Middle frontal gyrus (tissue), 1 donor: ENCODE data around the gene MSRB1.
"Not testable (repeated sequence)": the region's sequence is repeated elsewhere in the genome, so short reads cannot be mapped to it uniquely, and the experiment has no call there.

Source experiments
- DNase-seq: peaks from one replicate; pipeline ENCODE4 v3.0.0-alpha.2; 2015; ENCODE audit warnings: low spot score; ENCODE audit errors: extremely low spot score

MSRB1 gene

GRCh38 chr16:1962161-1963153 lies 19.5 kb upstream of the MSRB1 start:
- DNase-seq: not testable (repeated sequence)

- DNase-seq: no peak
These were observed 18.7 kb upstream of the MSRB1 start for GRCh38 chr16:1961651-1962067.

GRCh38 chr16:1960665-1961630 lies 17.9 kb upstream of the MSRB1 start:
- no peak for DNase-seq

DNA sequence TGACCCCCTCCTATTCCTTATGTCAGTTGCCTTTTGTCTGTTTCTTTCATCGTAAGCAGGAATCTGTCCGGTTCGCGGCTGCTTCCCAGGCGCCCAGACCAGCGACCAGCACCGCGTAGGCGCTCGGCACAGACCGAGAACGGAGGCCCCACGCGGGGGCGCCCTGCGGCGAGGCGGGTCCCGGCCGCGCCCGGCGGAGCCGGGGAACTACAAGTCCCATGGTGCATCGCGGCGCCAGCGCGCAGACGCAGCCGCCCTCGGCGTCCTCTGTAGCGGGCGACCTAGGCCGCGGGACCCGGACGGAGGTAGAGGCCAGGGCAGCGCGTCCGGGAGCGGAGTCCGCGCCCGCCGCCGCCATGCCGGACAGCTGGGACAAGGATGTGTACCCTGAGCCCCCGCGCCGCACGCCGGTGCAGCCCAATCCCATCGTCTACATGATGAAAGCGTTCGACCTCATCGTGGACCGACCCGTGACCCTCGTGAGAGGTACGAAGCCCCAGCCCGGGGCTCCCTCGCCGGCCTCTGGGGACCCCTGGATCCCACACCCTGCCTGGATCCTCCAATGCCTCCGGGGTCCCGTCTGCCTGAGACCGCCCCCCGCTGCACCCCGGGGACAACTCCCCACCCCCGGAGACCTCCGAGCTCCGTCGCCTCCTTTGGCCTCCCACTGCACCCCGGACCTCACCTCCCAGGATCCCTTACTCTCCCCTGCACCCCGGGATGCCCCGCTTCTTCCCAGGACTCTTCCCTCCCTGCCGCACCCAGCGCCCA lies 16.5 kb upstream of the MSRB1 start, which contains the start of gene NDUFB10:
Gene NDUFB10, plus strand, starts transcription at position 270 of the 771 bp plus-strand sequence. Its CDS starts 87 bp downstream, at position 357.
- DNase-seq: peak; percentile 87

DNA sequence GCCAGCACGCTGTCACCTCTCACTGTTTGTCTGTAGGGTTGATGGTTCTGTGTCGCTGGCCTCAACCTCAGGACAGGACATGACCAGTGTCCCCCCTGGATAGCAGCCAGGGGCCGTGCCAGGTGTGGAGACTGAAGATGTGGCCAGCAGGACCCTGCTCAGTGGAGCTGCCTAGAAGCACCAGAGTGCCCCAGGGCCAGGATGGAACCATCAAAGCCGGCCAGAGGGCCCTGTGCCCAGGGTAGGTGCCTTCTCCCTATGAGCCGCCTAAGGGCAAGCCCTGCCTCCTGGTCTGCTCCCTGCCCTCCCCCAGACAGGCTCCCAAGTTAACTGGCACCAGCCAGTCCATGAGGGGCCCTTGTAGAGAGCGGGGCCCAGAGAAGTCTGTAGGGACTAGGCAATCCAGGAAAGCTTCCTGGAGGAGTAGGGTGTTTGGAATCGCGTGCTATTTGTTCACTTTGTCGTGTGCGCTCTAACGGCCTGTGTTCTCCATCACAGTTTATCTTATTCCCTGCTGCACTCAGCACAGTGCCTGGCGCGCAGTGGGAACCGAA lies 15.8 kb upstream of the MSRB1 start:
- DNase-seq: no peak

GRCh38 chr16:1958143-1958491 lies 15.1 kb upstream of the MSRB1 start:
- not testable (repeated sequence) for DNase-seq

GRCh38 chr16:1957434-1958142 lies 14.6 kb upstream of the MSRB1 start:
- DNase-seq: not testable (repeated sequence)

- DNase-seq: no peak
These were observed 10.7 kb upstream of the MSRB1 start for GRCh38 chr16:1953734-1954133.

DNA sequence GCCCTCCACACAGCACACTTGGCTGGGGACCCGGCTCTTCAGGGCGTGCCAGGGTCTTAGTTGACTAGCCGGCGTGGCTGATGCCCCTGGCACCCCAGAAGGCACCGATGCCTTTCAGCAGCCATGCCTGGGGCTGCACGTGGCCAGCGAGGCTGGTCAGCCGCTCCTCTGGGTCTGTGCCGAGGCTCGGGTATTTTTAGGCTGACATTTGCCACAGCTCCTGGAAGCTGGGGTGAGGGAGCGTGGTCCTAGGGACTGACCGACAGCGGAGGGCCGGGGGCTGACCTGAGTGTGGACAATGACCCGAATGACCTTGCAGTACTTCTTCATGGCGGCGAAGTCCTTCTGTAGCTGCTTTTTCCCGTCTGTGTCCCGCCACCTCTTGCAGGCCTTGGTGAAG lies 7.6 kb upstream of the MSRB1 start:
- DNase-seq: no peak

DNA sequence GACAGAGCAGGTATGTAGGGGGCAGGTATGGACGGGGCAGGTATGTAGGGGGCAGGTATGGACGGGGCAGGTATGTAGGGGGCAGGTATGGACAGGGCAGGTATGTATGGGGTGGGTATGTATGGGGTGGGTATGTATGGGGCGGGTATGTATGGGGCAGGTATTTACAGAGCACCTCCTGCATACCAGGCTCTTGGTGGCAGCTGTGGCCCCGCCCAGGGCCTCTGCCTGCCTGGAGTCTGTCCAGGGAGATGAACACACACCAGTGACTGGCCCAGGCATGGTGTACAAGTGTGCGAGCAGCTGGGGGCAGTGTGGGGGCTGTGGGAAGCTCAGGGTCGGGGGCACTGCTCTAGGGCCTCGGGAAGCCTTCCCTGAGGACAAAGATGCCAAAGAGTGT lies 7.0 kb upstream of the MSRB1 start:
- DNase-seq: no peak

DNA sequence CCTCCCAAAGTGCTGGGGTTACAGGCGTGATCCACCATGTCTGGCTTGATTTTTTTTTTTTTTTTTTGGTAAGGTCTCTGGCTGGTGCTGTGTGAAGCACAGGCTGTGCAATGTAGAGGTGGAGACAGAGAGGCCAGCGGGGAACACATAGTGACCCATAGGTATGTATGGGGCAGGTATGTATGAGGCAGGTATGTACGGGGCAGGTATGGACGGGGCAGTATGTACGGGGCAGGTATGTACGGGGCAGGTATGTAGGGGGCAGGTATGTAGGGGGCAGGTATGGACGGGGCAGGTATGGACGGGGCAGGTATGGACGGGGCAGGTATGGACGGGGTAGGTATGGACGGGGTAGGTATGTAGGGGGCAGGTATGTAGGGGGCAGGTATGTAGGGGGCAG lies 6.5 kb upstream of the MSRB1 start:
- DNase-seq: no peak

- no peak for DNase-seq
These were observed 4.3 kb upstream of the MSRB1 start for GRCh38 chr16:1947369-1947670.

- no peak for DNase-seq
These were observed 3.7 kb upstream of the MSRB1 start for GRCh38 chr16:1946495-1947368.

DNA sequence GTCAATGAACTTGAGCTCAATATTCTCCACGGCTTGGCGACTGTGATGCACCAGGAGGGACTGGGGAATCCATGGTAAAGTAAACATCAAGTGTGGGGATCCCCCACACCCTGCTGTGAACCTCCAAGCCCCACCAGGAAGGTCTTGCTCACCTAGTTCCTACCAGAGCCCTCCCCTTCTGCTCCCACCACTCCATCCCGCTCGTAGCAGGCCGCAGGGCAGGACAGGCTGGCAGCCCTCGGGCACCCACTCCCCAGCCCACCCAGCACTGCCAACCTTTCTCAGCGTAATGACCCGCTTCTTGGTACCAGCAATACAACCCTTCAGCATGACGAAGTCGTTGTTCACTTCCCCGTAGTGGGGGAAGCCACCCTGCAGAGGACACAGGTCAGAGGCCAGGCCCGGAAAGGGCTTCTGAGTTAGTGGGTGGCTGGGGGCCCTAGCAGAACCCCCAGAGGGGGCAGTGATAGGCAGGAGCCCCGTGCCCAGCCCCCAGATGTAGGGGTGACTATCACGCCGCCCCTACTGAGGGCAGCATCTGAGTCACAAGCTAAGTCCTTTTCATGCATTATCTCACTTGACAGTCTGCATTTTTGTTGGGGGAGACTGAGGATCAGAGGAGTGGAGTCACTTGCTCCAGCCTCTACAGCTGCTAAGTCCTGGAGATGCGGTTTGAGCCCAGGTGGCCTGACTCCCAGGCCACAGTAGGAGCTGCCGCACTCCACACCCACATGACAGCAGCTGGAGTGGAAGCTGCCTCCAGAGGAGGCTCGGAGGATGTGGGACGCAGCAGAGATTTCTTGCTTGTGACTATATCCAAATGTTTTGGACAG lies 2.8 kb upstream of the MSRB1 start:
- DNase-seq: no peak

GRCh38 chr16:1944612-1945199 lies 1.7 kb upstream of the MSRB1 start:
- no peak for DNase-seq

DNA sequence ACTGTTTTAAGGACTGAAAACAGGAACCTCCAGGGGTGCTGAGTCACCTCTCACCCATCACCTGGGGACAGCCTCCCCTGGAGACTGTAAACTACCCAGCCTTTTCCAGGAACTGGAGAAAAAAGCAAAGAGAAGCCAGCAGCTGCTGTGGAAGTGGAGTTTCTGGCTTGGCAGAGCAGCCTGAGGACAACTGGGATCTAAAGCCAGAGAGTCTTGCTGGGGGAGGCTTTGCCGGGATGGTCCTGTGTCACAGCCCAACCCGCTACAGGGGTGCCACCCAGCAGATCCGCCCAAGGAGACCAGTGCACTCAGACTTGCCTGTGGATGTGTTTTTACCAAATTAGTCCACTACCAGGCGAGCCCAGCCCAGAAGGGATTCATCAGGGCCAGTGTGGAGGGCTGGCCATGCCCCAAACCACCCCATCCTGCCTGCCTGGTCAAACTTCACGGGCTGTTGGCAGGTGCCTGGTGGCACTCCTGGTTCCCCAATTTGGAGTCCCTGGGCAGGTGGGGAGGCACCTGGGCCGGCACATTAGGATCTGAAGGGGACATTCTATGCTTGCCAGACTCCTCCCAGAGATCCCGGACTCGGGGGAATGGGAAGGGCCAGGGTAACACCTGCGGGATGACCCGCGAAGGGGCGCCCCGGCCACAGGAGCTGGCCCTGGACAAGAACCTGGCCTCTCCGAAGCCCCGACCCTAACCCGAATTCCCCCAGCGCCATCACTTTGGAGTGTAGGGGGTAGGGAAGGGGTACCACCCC lies 771 bp downstream of the MSRB1 start:
- no peak for DNase-seq
